GM23338 (cell line): ENCODE measurements around the gene TSFM. TPM values are rescaled to one million over a fixed set of nuclear protein-coding genes. Genes with fewer than 3 reads are reported as not detected.
A peak's percentile ranks its signal among the peaks of the same experiment; 100 is the strongest.

ENCODE experiments used
- ATAC-seq: fragments of 200-7000 bp; cut with Tn5 transposase; 3 replicates; pipeline ENCODE4 v1.9.1; 2020
- DNase-seq: peaks from one replicate; pipeline ENCODE4 v3.0.0-alpha.2; 2015; ENCODE audit warnings: low spot score
- H2AFZ ChIP-seq: fragments of 200-600 bp; sonication (generic); 2 replicates; pipeline ENCODE4 v1.8.0; 2016; ENCODE audit warnings: antibody characterized with exemption, mild to moderate bottlenecking, moderate library complexity
- H3F3A ChIP-seq: fragments of 200-600 bp; sonication (generic); replicated peaks from 2 replicates; pipeline ENCODE4 v1.8.0; 2017; ENCODE audit warnings: antibody characterized with exemption, mixed run types, low read depth
- H3K27ac ChIP-seq: fragments of 200-600 bp; sonication (generic); 2 replicates; pipeline ENCODE4 v1.6.1; 2016; ENCODE audit warnings: low read depth
- H3K27me3 ChIP-seq: fragments of 200-600 bp; sonication (generic); 2 replicates; pipeline ENCODE4 v1.8.0; 2016; ENCODE audit warnings: mild to moderate bottlenecking, mixed run types, moderate library complexity; ENCODE audit not compliant: insufficient read depth
- H3K36me3 ChIP-seq: fragments of 200-600 bp; sonication (generic); 2 replicates; pipeline ENCODE4 v1.8.0; 2016; ENCODE audit warnings: mild to moderate bottlenecking; ENCODE audit not compliant: insufficient read depth
- H3K4me1 ChIP-seq: fragments of 200-600 bp; sonication (generic); 2 replicates; pipeline ENCODE4 v1.8.0; 2016; ENCODE audit warnings: mild to moderate bottlenecking, moderate library complexity; ENCODE audit not compliant: insufficient read depth
- H3K4me2 ChIP-seq: fragments of 200-600 bp; sonication (generic); 2 replicates; pipeline ENCODE4 v1.7.1; 2017; ENCODE audit warnings: mixed run types
- H3K4me3 ChIP-seq: fragments of 200-600 bp; sonication (generic); 2 replicates; pipeline ENCODE4 v1.6.1; 2016; ENCODE audit warnings: mixed run types
- H3K79me2 ChIP-seq: fragments of 200-600 bp; sonication (generic); replicated peaks from 2 replicates; pipeline ENCODE4 v1.8.0; 2017; ENCODE audit warnings: mild to moderate bottlenecking; ENCODE audit not compliant: insufficient read depth
- H3K9me2 ChIP-seq: fragments of 200-600 bp; sonication (generic); 2 replicates; pipeline ENCODE4 v1.8.0; 2017; ENCODE audit not compliant: insufficient read depth
- H4K20me1 ChIP-seq: fragments of 200-600 bp; sonication (generic); replicated peaks from 2 replicates; pipeline ENCODE4 v1.8.0; 2017; ENCODE audit warnings: mild to moderate bottlenecking; ENCODE audit not compliant: insufficient read depth
- H3K27ac Mint-ChIP-seq: 2 replicates; pipeline ENCODE4 v1.8.0; 2020; ENCODE audit warnings: inconsistent platforms, mild to moderate bottlenecking, moderate library complexity, mixed read lengths
- H3K27me3 Mint-ChIP-seq: 3 replicates; pipeline ENCODE4 v1.8.0; 2022; ENCODE audit warnings: low read depth, mild to moderate bottlenecking, moderate library complexity, mixed read lengths, inconsistent platforms; ENCODE audit not compliant: insufficient read depth, poor library complexity
- H3K36me3 Mint-ChIP-seq: 3 replicates; pipeline ENCODE4 v1.8.0; 2021; ENCODE audit warnings: low read depth, mild to moderate bottlenecking, inconsistent platforms, moderate library complexity, mixed read lengths
- H3K4me1 Mint-ChIP-seq: 3 replicates; pipeline ENCODE4 v1.8.0; 2020; ENCODE audit warnings: mild to moderate bottlenecking, inconsistent platforms, mixed read lengths
- H3K4me3 Mint-ChIP-seq: 3 replicates; pipeline ENCODE4 v1.8.0; 2021; ENCODE audit warnings: moderate library complexity, mild to moderate bottlenecking, inconsistent platforms, mixed read lengths
- H3K9me3 Mint-ChIP-seq: 3 replicates; pipeline ENCODE4 v1.8.0; 2020; ENCODE audit warnings: moderate library complexity, mild to moderate bottlenecking, inconsistent platforms, mixed read lengths
- CREB1 ChIP-seq: fragments of 250-450 bp; sonication (Bioruptor Pico); IDR thresholded peaks from 2 replicates; pipeline ENCODE4 v1.5.0; 2020; ENCODE audit warnings: low read depth, mild to moderate bottlenecking, moderate library complexity
- EZH2 ChIP-seq: fragments of 200-600 bp; sonication (generic); IDR thresholded peaks from one replicate; pipeline ENCODE4 v1.8.0; 2017; ENCODE audit warnings: antibody characterized with exemption, mild to moderate bottlenecking, low read depth; ENCODE audit not compliant: unreplicated experiment
- EZH2phosphoT487 ChIP-seq: fragments of 200-600 bp; sonication (generic); IDR thresholded peaks from one replicate; pipeline ENCODE4 v1.8.1; 2018; ENCODE audit warnings: antibody characterized with exemption; ENCODE audit not compliant: unreplicated experiment
- JUNB ChIP-seq: IDR thresholded peaks from one replicate; pipeline ENCODE4 v1.6.1; 2016; ENCODE audit warnings: antibody characterized with exemption; ENCODE audit not compliant: unreplicated experiment
- POLR2AphosphoS5 ChIP-seq: IDR thresholded peaks from 2 replicates; pipeline ENCODE4 v1.6.1; 2016; ENCODE audit warnings: antibody characterized with exemption, low read depth
- STAT1 ChIP-seq: IDR thresholded peaks from one replicate; pipeline ENCODE4 v1.6.1; 2016; ENCODE audit warnings: antibody characterized with exemption; ENCODE audit not compliant: unreplicated experiment
- ZNF114 ChIP-seq: fragments of 250-450 bp; sonication (Bioruptor Pico); IDR thresholded peaks from 2 replicates; pipeline ENCODE4 v1.5.0; 2020; ENCODE audit warnings: mild to moderate bottlenecking, moderate library complexity
- ZNF331 ChIP-seq: fragments of 250-450 bp; sonication (Bioruptor Pico); IDR thresholded peaks from 2 replicates; pipeline ENCODE4 v1.5.0; 2020; ENCODE audit warnings: low read depth, mild to moderate bottlenecking, moderate library complexity
- polyA plus RNA-seq: library from polyadenylated mRNA; unstranded; fragments of >200 nt; fragmentation: Nextera tagmentation; extraction: Ambion mirVana; gene quantifications from 2 replicates; pipeline ENCODE4 v1.2.1, GENCODE V29; 2016
- total RNA-seq: library from RNA; depleted of rRNA; stranded (reverse); fragments of >200 nt; shearing (Covaris generic); gene quantifications from 2 replicates; pipeline ENCODE4 v1.2.3, GENCODE V29; 2014
- TF ChIP-seq, protein P1 (sequence below): IDR thresholded peaks from one replicate; pipeline ENCODE4 v1.6.1; 2018; ENCODE audit warnings: antibody characterized with exemption; ENCODE audit not compliant: unreplicated experiment
- TF ChIP-seq, protein P2 (sequence below), 2 experiments: fragments of 200-600 bp in 1 of 2; sonication (generic) in 1 of 2; conservative IDR thresholded peaks; 2 replicates each; pipeline versions ENCODE4 v1.5.1 to v1.6.1; 2016 to 2017; ENCODE audit warnings: antibody characterized with exemption in 2 of 2, low read depth in 2 of 2, mild to moderate bottlenecking in 2 of 2, moderate library complexity in 1 of 2

The TSFM gene
- total and polyA plus RNA-seq, 2 experiments from 2014 or later: 29.5 to 43.1 TPM

DNA sequence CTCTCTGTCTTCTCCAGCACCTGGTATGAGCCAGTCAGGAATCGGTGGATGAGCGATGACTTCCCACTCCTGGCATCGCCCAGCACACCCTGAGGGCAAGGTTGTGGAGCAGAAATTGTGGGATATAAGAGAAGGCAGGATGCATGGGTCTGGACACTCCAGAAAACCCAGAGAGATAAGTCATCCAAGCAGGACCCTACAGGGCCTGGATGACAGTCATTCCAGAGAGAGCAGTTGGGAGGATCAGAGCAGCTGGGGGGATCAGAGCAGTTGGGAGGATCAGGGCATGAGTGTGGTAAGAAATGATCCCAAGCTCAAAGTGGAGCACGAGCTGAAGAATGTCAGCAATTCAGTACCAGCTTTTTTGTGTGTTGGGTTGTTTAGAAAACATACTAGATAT, 48.0 kb upstream of the TSFM start:
- DNase-seq (no peak), ATAC-seq (no peak)
- Histone ChIP-seq H3K4me2 (no peak overlapping the region), H3K27me3 (peaks cover 100% of the 10 kb centered on the region), H3K79me2 (no peaks in the 10 kb centered on the region), H3K9me2 (no peaks in the 10 kb centered on the region), H3K4me3 (no peak overlapping the region), H3K27ac (no peak overlapping the region), H2AFZ (no peak overlapping the region), H3F3A (peaks cover 10% of the 10 kb centered on the region), H3K36me3 (no peaks in the 10 kb centered on the region), H3K4me1 (peaks cover 19% of the 10 kb centered on the region), H4K20me1 (no peaks in the 10 kb centered on the region; the same call in 1 of the 2 replicates)
- Mint-ChIP-seq H3K9me3 (peaks cover 2% of the 10 kb centered on the region), H3K27ac (no peak overlapping the region), H3K4me3 (peak overlapping the region; percentile 7; the same call in 1 of the 3 replicates), H3K36me3 (no peaks in the 10 kb centered on the region; the same call in 2 of the 3 replicates), H3K4me1 (peaks cover 31% of the 10 kb centered on the region), H3K27me3 (peaks cover 91% of the 10 kb centered on the region)
- no peak for TF ChIP-seq POLR2AphosphoS5
- no peak for TF ChIP-seq CREB1 (CRISPR knock-in tag)
- TF ChIP-seq ZNF114 (CRISPR knock-in tag): no peak
- TF ChIP-seq, protein P1, sequence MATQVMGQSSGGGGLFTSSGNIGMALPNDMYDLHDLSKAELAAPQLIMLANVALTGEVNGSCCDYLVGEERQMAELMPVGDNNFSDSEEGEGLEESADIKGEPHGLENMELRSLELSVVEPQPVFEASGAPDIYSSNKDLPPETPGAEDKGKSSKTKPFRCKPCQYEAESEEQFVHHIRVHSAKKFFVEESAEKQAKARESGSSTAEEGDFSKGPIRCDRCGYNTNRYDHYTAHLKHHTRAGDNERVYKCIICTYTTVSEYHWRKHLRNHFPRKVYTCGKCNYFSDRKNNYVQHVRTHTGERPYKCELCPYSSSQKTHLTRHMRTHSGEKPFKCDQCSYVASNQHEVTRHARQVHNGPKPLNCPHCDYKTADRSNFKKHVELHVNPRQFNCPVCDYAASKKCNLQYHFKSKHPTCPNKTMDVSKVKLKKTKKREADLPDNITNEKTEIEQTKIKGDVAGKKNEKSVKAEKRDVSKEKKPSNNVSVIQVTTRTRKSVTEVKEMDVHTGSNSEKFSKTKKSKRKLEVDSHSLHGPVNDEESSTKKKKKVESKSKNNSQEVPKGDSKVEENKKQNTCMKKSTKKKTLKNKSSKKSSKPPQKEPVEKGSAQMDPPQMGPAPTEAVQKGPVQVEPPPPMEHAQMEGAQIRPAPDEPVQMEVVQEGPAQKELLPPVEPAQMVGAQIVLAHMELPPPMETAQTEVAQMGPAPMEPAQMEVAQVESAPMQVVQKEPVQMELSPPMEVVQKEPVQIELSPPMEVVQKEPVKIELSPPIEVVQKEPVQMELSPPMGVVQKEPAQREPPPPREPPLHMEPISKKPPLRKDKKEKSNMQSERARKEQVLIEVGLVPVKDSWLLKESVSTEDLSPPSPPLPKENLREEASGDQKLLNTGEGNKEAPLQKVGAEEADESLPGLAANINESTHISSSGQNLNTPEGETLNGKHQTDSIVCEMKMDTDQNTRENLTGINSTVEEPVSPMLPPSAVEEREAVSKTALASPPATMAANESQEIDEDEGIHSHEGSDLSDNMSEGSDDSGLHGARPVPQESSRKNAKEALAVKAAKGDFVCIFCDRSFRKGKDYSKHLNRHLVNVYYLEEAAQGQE: no peak
- no peak for TF ChIP-seq ZNF331 (CRISPR knock-in tag)
- TF ChIP-seq, protein P2, sequence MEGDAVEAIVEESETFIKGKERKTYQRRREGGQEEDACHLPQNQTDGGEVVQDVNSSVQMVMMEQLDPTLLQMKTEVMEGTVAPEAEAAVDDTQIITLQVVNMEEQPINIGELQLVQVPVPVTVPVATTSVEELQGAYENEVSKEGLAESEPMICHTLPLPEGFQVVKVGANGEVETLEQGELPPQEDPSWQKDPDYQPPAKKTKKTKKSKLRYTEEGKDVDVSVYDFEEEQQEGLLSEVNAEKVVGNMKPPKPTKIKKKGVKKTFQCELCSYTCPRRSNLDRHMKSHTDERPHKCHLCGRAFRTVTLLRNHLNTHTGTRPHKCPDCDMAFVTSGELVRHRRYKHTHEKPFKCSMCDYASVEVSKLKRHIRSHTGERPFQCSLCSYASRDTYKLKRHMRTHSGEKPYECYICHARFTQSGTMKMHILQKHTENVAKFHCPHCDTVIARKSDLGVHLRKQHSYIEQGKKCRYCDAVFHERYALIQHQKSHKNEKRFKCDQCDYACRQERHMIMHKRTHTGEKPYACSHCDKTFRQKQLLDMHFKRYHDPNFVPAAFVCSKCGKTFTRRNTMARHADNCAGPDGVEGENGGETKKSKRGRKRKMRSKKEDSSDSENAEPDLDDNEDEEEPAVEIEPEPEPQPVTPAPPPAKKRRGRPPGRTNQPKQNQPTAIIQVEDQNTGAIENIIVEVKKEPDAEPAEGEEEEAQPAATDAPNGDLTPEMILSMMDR (conservative IDR thresholded peaks at IDR 0.05; ENCODE audit: low read depth in 2 of 2): no peak
- TF ChIP-seq JUNB: no peak
- no peak for TF ChIP-seq EZH2phosphoT487
- no peak for TF ChIP-seq STAT1

DNA sequence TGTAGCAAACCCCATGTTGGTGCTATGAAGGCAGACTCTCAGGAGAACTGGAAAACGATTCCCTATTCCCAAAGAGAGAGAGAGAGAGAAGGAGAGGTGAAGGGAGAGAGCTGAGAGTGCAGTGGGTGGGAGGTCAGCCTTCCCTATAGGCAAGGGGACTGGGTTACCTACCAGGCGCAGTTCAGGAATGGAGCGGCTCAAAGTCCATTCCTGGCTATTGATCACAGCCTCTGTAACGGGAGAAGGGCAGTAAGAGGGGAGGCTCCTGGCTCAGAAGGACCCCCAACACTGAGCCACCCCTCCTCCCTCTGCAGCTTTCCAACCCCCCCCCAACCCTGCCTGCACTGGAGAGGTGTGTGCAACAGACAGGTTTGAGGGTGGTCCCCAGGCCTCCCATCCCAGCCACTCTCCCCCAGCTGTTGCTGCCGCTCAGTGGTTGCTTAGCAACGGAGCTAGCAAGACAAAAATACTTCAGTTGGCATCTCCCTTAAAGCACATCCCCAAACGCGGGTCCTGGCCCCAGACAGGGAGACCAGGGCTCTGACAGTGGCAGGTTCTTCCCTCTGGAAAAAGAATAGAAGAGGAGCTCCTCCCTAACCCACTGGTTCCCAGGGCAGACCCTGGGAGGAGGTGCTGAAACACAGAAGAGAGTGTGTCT, 47.3 kb upstream of the TSFM start:
- H3K36me3 ChIP-seq: no peaks in the 10 kb centered on the region
- peaks cover 32% of the 10 kb centered on the region for H3K4me1 Mint-ChIP-seq
- no peaks in the 10 kb centered on the region for H3K79me2 ChIP-seq
- H3K27me3 ChIP-seq: peaks cover 100% of the 10 kb centered on the region
- peak overlapping the region; percentile 91 for H3K4me2 ChIP-seq
- TF ChIP-seq ZNF331 (CRISPR knock-in tag) (no peak), EZH2 (peak; percentile 20), EZH2phosphoT487 (no peak), POLR2AphosphoS5 (no peak), JUNB (no peak), ZNF114 (CRISPR knock-in tag) (no peak), CREB1 (CRISPR knock-in tag) (no peak), STAT1 (no peak)
- H3K4me3 Mint-ChIP-seq: peak overlapping the region; percentile 79
- H3K9me3 Mint-ChIP-seq: peaks cover 2% of the 10 kb centered on the region
- peaks cover 19% of the 10 kb centered on the region for H3K4me1 ChIP-seq
- peak; percentile 50 for DNase-seq
- H3K36me3 Mint-ChIP-seq: no peaks in the 10 kb centered on the region; the same call in 2 of the 3 replicates
- H4K20me1 ChIP-seq: no peaks in the 10 kb centered on the region
- peak overlapping the region; percentile 62 for H3K4me3 ChIP-seq
- H3K27ac ChIP-seq: no peak overlapping the region
- H3K27me3 Mint-ChIP-seq: peaks cover 91% of the 10 kb centered on the region
- H3K9me2 ChIP-seq: no peaks in the 10 kb centered on the region
- H3K27ac Mint-ChIP-seq: no peak overlapping the region
- H2AFZ ChIP-seq: no peak overlapping the region
- H3F3A ChIP-seq: peaks cover 10% of the 10 kb centered on the region
- ATAC-seq: no peak; the same call in 2 of the 3 replicates
